Measurements from ENCODE around the gene SEMA3E. TPM values are rescaled to one million over a fixed set of nuclear protein-coding genes. Genes with fewer than 3 reads are reported as not detected.

Gene SEMA3E
- total RNA-seq, 1 donor from 2014 or later, result 1.3 TPM

DNA sequence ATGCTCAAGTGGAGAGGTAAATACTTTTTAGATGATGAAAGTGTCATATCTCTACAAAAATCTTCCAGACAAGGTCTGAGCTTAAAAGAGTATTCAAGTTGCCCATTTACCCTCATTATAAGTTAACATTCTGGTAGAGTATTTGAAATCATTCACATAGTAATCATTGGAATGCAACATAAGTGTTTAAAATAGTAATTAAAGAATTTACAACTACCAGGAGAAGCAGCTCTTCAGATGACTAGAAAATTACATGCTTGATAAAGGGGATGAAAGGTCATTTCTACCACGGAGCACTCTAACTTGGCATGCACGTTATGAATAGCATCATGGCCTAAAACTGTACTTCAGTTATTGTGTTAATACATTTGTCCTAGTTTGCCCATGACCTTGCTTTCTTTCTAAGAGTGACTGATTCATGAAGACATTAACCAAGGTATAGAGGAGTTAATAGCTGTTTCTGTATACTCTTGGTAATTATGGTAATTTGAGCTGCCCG, 120.0 kb downstream of the SEMA3E start:
- Mint-ChIP-seq H3K27me3 (ENCODE audit: low read depth) (no peaks in the 10 kb centered on the region), H3K9me3 (no peaks in the 10 kb centered on the region), H3K4me1 (peaks cover 25% of the 10 kb centered on the region), H3K4me3 (no peak overlapping the region), H3K36me3 (no peaks in the 10 kb centered on the region), H3K27ac (no peak overlapping the region)
- DNase-seq (ENCODE audit: low spot score in 2 of 2, unreplicated experiment in 2 of 2), result no peak
- TF ChIP-seq CTCF (IDR thresholded peaks at IDR 0.05; ENCODE audit: unreplicated experiment), result no peak

- no peaks in the 10 kb centered on the region for H3K36me3 Mint-ChIP-seq
- H3K4me1 Mint-ChIP-seq, result peaks cover 26% of the 10 kb centered on the region
- DNase-seq (ENCODE audit: low spot score in 2 of 2, unreplicated experiment in 2 of 2), result no peak
- peak overlapping the region; percentile 80 for H3K27ac Mint-ChIP-seq
- TF ChIP-seq CTCF (IDR thresholded peaks at IDR 0.05; ENCODE audit: unreplicated experiment), result no peak
- no peaks in the 10 kb centered on the region for H3K27me3 Mint-ChIP-seq (ENCODE audit: low read depth)
- H3K4me3 Mint-ChIP-seq, result no peak overlapping the region
- H3K9me3 Mint-ChIP-seq, result no peaks in the 10 kb centered on the region
Observed at GRCh38 chr7:83524277-83525075, 124.5 kb downstream of the SEMA3E start.

- no peak for TF ChIP-seq CTCF (IDR thresholded peaks at IDR 0.05; ENCODE audit: unreplicated experiment)
- Mint-ChIP-seq H3K27me3 (ENCODE audit: low read depth) (no peaks in the 10 kb centered on the region), H3K27ac (no peak overlapping the region), H3K4me3 (no peak overlapping the region), H3K4me1 (peaks cover 30% of the 10 kb centered on the region), H3K9me3 (no peaks in the 10 kb centered on the region), H3K36me3 (no peaks in the 10 kb centered on the region)
- no peak for DNase-seq (ENCODE audit: low spot score in 2 of 2, unreplicated experiment in 2 of 2)
Observed at GRCh38 chr7:83520726-83521125, 128.2 kb downstream of the SEMA3E start.

DNA sequence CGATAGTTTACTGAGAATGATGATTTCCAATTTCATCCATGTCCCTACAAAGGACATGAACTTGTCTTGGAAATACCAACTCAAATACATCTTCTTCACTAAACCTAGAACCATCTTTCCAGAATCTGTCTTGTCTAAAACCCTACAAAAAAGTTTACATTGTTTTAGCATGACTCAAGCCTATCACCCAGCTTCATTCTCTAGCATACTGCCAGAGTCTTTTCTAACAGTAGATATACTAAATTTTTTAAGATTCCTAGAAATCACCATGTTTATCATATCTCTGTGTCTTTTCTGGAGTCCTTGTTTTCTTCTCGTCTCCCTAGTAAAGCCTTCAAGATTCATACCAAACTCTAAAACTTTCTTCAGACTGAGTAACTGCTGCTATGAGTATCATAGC, 129.7 kb downstream of the SEMA3E start:
- Mint-ChIP-seq H3K36me3 (no peaks in the 10 kb centered on the region), H3K4me3 (no peak overlapping the region), H3K4me1 (peaks cover 22% of the 10 kb centered on the region), H3K27me3 (ENCODE audit: low read depth) (no peaks in the 10 kb centered on the region), H3K9me3 (no peaks in the 10 kb centered on the region), H3K27ac (no peak overlapping the region)
- no peak for TF ChIP-seq CTCF (IDR thresholded peaks at IDR 0.05; ENCODE audit: unreplicated experiment)
- DNase-seq (ENCODE audit: low spot score in 2 of 2, unreplicated experiment in 2 of 2), result no peak

DNA sequence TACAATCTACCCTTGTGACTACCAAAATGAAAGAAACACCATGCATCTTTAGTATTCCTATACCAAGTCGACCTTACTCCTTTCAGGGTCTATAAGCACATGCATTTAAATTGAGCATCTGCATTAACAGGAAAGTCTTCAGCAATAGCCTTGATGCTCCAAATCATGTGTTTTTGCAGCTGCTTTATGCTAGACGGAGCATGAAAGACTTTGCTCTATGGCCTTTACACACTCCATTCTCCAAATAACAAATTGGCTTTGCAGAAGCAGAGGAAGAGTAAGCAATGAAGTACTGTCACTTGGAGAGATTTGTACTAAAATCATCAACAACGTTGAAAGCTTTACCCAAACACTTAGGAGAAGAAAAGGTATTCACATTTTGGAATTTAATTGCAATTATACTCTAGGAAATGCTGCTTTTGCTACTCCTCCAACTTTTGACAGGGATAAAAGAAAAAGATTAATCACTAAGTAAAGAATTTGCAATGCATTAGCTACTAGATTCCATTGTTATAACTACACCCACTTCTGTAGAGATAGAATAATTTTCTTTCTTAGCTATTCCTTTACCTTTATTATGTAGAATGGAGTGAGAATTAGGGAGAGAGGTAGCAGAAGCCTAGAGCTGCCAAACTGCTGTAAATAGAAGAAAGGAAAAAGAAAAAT, 131.8 kb downstream of the SEMA3E start:
- no peak for TF ChIP-seq CTCF (IDR thresholded peaks at IDR 0.05; ENCODE audit: unreplicated experiment)
- DNase-seq (ENCODE audit: low spot score in 2 of 2, unreplicated experiment in 2 of 2), result no peak
- peaks cover 22% of the 10 kb centered on the region for H3K4me1 Mint-ChIP-seq
- no peak overlapping the region for H3K27ac Mint-ChIP-seq
- H3K9me3 Mint-ChIP-seq, result no peaks in the 10 kb centered on the region
- H3K4me3 Mint-ChIP-seq, result no peak overlapping the region
- no peaks in the 10 kb centered on the region for H3K27me3 Mint-ChIP-seq (ENCODE audit: low read depth)
- no peaks in the 10 kb centered on the region for H3K36me3 Mint-ChIP-seq
